Mucosa of descending colon (tissue), 3 donors: ENCODE results near the gene ARHGAP31. TPM values are rescaled to one million over a fixed set of nuclear protein-coding genes. Genes with fewer than 3 reads are reported as not detected.

Experiments
- ATAC-seq: fragments of 200-7000 bp; cut with Tn5 transposase; one replicate; pipeline ENCODE4 v1.9.1; 2020; ENCODE audit warnings: mild to moderate bottlenecking, moderate library complexity
- DNase-seq, 3 donors: peaks; one replicate each; pipeline ENCODE4 v3.0.0-alpha.2; 2020
- H3K36me3 ChIP-seq: fragments of 200-600 bp; one replicate; pipeline ENCODE4 v1.8.0; 2021; ENCODE audit warnings: low read depth, mild to moderate bottlenecking
- H3K4me1 ChIP-seq: fragments of 200-600 bp; one replicate; pipeline ENCODE4 v1.8.0; 2021; ENCODE audit warnings: low read depth, mild to moderate bottlenecking
- H3K4me3 ChIP-seq: fragments of 200-600 bp; one replicate; pipeline ENCODE4 v1.8.0; 2021; ENCODE audit warnings: mild to moderate bottlenecking
- H3K9me3 ChIP-seq: fragments of 200-600 bp; one replicate; pipeline ENCODE4 v1.8.0; 2021; ENCODE audit warnings: mild to moderate bottlenecking
- intact Hi-C, 2 donors: fragments of 100-400 bp; cut with DNase I in 1 of 2; cut with micrococcal nuclease in 1 of 2; formaldehyde crosslinking; loops; one replicate each; pipeline versions ENCODE4 v1.11.0 to v1.11.1; 2022; cut with DNase I, micrococcal nuclease
- total RNA-seq, 3 donors: library from RNA; stranded (reverse); fragmentation: NEBNext Ultra II Directional in 2 of 3; extraction: Animal tissue kit (Norgen Biotek cat#: 25700) in 2 of 3; gene quantifications; one replicate each; pipeline versions ENCODE4 v1.2.1 to v1.2.4, GENCODE V29; 2021 to 2023
- TF ChIP-seq, protein P1 (sequence below): fragments of 200-600 bp; IDR thresholded peaks from one replicate; pipeline ENCODE4 v1.8.0; 2022; ENCODE audit warnings: antibody characterized with exemption, mild to moderate bottlenecking
- donor health status: DM: no; HTN: no; CAD: no; lungs with moderate emphysema.
- donor health status: DM: no; HTN: no; CAD: no.
- donor health status: DM: no; HTN: yes; CAD: no.

The ARHGAP31 gene
- total RNA-seq, 3 donors from 2014 or later, result 7.7 to 25.8 (median 11.8) TPM

DNA sequence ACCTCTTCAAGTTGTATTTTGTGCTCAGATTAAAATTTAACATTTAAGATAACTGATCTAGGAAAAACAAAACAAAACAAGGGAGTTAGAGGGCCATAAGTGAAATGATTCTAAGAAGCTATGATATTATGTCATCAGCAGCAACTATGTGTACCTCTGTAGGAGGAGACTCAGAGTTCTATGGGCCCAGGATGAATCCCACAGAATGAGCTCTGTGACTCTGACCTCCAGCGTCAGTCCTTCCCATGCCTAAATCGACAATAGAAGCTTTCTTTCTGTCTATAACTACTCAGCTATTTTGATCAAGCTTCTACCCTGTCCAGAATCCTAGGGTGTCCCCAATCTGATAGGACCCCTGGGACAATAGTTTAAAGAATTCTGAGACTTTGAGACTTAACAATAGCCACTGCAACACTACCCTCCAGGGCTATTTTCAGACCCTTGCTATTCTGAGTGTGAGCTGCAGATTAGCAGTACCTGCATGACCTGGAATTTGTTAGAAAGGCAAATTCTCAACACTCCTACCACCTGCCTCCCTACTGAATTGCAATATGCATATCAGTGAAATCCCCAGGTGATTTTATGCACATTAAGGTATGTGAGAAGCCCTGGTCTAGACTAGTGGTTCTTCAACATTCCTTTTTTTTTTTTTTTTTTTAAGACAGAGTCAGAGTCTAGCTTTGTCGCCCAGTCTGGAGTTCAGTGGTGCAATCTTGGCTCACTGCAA is 66.7 kb downstream of the ARHGAP31 start:
- intact Hi-C loops, result no loop called here
- H3K36me3 ChIP-seq, result no peaks in the 10 kb centered on the region
- no peaks in the 10 kb centered on the region for H3K4me1 ChIP-seq
- no peaks in the 10 kb centered on the region for H3K9me3 ChIP-seq
- ATAC-seq (no peak), DNase-seq (no peak)
- no peak overlapping the region for H3K4me3 ChIP-seq
- TF ChIP-seq, protein P1, sequence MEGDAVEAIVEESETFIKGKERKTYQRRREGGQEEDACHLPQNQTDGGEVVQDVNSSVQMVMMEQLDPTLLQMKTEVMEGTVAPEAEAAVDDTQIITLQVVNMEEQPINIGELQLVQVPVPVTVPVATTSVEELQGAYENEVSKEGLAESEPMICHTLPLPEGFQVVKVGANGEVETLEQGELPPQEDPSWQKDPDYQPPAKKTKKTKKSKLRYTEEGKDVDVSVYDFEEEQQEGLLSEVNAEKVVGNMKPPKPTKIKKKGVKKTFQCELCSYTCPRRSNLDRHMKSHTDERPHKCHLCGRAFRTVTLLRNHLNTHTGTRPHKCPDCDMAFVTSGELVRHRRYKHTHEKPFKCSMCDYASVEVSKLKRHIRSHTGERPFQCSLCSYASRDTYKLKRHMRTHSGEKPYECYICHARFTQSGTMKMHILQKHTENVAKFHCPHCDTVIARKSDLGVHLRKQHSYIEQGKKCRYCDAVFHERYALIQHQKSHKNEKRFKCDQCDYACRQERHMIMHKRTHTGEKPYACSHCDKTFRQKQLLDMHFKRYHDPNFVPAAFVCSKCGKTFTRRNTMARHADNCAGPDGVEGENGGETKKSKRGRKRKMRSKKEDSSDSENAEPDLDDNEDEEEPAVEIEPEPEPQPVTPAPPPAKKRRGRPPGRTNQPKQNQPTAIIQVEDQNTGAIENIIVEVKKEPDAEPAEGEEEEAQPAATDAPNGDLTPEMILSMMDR, result no peak

DNA sequence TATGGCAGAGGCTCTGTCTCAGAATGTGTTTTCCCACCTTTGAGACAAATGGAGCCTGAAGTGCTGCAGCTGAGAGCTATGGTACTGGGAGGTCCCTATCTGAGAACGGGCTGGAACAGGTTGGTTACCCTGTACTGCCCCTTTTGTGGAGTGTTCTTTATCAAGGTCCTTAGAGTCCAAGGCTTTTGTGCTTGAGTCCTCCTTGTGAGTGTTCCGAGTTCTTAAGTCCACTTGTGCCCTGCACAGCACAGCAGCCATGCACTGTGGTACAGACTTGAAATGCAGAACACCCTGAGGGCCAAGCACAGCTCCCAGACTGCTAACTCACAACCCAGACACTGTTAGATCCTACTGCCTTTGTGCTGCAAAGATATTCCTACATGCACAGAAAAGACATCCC is 67.8 kb downstream of the ARHGAP31 start:
- intact Hi-C loops, result no loop called here
- Histone ChIP-seq H3K4me1 (no peaks in the 10 kb centered on the region), H3K9me3 (no peaks in the 10 kb centered on the region), H3K36me3 (no peaks in the 10 kb centered on the region), H3K4me3 (no peak overlapping the region)
- TF ChIP-seq, protein P1, result no peak
- no peak for ATAC-seq
- DNase-seq, result no peak

DNA sequence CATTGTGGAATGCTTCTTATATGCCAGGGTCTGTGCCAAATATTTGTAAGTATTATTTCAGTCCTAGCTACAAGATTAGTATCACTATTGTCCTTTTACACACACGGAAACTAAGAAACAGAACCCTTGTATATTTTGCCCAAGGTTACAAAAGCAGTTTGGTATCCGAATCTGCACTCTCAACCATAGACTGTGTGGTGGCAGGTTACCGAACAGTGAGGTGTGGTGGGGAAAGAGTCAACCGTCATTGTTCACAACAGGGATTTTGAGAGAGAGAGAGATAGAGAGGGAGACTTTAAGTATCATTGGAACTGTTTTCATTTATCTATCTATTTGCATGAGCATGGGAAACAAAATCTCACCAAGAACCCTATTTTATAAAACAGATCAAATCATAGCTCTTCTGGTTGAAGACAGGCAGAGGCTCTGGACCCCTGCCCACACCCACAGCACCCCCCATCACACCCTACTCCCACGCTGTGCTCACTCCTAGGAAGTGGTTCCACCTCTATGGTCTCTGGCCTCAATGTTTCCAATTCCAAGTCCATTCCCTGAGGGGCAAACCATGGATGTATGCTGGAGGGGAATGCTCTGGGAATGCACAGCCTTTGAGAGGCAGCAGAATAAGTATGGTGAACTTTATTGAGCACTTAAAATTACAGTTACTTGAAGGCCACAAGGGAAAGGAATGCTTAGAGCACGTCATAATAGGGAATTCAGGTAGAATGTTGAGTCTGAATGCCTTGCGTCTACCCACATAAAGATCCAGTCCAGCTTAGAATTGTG is 69.0 kb downstream of the ARHGAP31 start:
- TF ChIP-seq, protein P1, result no peak
- no peaks in the 10 kb centered on the region for H3K4me1 ChIP-seq
- no peak overlapping the region for H3K4me3 ChIP-seq
- DNase-seq (no peak), ATAC-seq (no peak)
- H3K9me3 ChIP-seq, result no peaks in the 10 kb centered on the region
- no peaks in the 10 kb centered on the region for H3K36me3 ChIP-seq
- intact Hi-C loops, result no loop called here

DNA sequence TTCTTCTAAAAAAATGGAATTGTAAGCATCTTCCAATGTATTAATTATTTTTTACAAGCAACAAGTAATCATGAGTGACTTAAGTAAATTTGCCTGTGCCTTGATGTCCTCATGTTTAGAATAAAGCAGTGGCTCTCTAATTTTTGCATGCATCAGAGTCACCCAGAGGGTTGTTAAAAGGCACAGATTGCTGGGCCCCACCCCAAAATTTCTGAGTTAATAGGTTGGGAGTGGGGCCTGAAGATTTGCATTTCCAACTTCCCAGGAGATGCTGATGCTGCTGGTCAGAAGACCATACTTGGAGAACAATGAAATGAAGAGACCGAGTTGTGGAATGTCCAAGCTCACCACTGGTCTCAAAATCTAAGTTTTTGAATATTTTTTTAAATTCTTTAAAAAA is 70.2 kb downstream of the ARHGAP31 start:
- Histone ChIP-seq H3K36me3 (no peaks in the 10 kb centered on the region), H3K4me3 (no peak overlapping the region), H3K9me3 (no peaks in the 10 kb centered on the region), H3K4me1 (no peaks in the 10 kb centered on the region)
- TF ChIP-seq, protein P1, result no peak
- intact Hi-C loops, result no loop called here
- ATAC-seq, result no peak
- DNase-seq, result no peak

DNA sequence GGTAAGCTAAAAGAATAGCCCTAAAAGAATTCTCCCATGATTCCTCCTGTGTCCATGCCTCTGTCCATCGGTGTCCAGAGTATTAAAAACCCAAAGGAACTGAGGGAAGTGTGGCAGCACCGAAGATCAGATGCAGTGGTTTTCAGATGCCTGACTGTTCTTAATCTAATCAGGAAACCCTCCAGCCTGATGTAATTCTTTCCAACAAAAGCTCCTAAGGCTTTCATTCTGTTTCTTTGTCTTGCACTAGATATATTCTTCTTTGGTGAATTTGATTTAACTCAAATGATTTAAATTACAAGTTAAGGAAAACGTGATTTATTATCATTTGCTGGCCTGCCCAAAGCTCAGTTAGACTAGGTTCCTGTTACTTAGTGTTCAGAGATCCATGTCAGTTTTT is 71.2 kb downstream of the ARHGAP31 start:
- no peaks in the 10 kb centered on the region for H3K4me1 ChIP-seq
- no peak for ATAC-seq

More for the DNA sequence above, 71.2 kb downstream of the ARHGAP31 start:
- H3K36me3 ChIP-seq, result no peaks in the 10 kb centered on the region
- no peak for DNase-seq
- no peak overlapping the region for H3K4me3 ChIP-seq
- no peaks in the 10 kb centered on the region for H3K9me3 ChIP-seq
- intact Hi-C loops, result no loop called here
- TF ChIP-seq, protein P1, result no peak
